Fibroblast of the aortic adventitia (primary cell): ENCODE measurements around the gene DUS2. TPM values are rescaled to one million over a fixed set of nuclear protein-coding genes. Genes with fewer than 3 reads are reported as not detected.

Experiments
- DNase-seq: peaks from one replicate; pipeline ENCODE4 v3.0.0-alpha.2; 2010; ENCODE audit warnings: low read depth
- H3K4me3 ChIP-seq: 2 replicates; pipeline ENCODE4 v1.5.1; 2011; ENCODE audit warnings: low read depth, mild to moderate bottlenecking, control low read depth, low read length, moderate library complexity
- CTCF ChIP-seq: IDR thresholded peaks from 2 replicates; pipeline ENCODE4 v1.5.1; 2011; ENCODE audit warnings: mild to moderate bottlenecking, low read length, control low read depth, inconsistent platforms; ENCODE audit not compliant: insufficient read depth
- total RNA-seq: library from RNA; depleted of rRNA; stranded (reverse); fragments of >200 nt; gene quantifications from 2 replicates; pipeline ENCODE4 v1.2.3, GENCODE V29; 2012; ENCODE audit warnings: low replicate concordance

DUS2 gene
- total RNA-seq, 1 donor, result 14.6 TPM

DNA sequence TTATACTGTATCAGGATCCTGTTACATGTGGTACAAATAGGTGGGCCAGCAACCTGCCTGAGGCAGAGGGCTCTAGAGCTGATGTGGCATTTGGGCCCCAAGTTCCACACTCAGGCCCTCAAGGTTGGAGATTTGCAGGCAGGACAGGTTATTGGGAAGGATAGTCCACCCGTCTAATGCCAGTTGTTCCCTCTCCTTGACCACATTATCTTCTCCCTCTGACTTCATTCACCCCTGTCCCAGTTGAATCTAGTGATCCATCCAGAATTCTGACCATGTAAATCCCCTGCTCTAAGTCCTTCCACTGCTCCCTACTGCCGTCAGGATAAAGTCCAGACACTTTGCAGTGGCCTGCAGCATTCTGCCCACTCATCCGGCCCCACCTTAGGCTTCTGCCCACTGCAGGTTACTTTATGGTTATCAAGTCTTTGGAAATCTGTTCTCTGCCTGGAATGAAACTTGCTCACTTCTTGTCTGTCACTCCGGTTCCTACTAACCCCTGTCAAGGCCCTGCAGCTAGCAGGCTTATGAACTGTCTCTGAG is 60.2 kb downstream of the DUS2 start:
- no peak overlapping the region for H3K4me3 ChIP-seq
- TF ChIP-seq CTCF, result no peak
- no peak for DNase-seq

DNA sequence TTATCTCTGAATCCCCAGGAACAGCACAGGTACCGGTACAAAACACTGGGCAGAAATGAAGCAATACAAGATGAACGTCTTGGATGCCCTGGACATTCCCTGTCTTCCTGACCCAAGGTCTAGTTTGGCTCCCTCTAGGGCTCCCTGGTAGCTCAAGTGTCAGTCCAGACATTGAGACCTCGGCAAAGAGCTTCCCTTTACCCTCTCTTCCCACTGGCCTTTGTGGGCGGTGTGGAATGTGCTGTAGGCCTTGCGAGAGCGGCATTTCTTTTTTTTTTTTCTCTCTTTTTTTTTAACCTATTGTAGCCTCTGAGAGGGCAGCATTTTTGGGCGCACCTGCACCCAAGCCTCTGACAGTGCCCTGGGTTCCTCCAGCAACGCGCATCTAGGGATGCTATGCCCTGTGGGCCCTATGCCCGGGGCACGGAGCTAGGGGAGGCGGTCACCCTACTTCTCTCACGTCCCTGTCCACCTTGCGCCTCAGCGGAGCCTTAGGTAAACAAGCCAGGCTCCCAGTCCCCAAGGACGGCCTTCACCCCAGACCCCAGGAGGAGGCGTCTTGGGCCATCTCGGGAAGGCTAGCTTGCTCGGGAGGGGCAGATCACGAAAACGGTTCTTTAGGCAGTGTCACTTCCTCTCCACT is 60.9 kb downstream of the DUS2 start:
- DNase-seq, result no peak
- TF ChIP-seq CTCF, result no peak
- H3K4me3 ChIP-seq, result no peak overlapping the region

DNA sequence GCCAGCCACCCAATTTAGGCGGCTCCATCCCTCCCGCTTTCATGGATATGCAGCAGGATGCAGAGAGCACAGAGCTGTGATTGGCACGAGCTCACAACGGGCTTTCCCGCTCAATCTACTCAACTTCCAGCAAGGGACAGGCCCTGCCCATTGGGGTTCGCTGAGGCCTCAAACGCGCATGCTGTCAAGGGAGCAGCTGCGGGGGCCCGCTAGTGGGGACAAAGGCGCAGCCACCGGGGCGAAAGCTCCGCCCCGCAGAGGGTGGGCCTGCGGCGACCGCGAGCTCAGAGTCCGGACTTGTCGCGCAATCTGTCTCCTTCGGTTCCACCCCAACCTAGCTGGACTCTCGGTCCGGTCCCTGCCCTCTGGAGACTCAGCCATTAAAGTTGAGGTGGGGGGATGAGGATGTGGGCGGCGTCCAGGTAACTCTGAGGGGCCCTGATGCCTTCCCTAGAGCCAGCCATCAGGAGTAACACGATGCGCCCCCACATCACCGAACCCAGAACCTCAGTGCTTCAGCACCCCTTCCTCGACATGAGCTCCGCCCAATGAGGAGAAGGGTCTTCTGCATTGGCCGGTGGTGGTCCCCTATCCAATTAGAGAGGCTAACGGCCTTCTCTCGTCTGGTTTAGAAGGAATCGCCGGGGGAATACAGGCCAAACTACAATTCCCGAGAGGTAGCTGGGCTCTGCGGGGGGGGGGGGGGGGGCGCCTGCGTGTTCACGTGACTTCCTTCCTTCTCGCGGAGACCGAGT is 61.6 kb downstream of the DUS2 start:
- no peak for TF ChIP-seq CTCF
- DNase-seq, result peak; percentile 40
- H3K4me3 ChIP-seq, result peak overlapping the region; percentile 64

DNA sequence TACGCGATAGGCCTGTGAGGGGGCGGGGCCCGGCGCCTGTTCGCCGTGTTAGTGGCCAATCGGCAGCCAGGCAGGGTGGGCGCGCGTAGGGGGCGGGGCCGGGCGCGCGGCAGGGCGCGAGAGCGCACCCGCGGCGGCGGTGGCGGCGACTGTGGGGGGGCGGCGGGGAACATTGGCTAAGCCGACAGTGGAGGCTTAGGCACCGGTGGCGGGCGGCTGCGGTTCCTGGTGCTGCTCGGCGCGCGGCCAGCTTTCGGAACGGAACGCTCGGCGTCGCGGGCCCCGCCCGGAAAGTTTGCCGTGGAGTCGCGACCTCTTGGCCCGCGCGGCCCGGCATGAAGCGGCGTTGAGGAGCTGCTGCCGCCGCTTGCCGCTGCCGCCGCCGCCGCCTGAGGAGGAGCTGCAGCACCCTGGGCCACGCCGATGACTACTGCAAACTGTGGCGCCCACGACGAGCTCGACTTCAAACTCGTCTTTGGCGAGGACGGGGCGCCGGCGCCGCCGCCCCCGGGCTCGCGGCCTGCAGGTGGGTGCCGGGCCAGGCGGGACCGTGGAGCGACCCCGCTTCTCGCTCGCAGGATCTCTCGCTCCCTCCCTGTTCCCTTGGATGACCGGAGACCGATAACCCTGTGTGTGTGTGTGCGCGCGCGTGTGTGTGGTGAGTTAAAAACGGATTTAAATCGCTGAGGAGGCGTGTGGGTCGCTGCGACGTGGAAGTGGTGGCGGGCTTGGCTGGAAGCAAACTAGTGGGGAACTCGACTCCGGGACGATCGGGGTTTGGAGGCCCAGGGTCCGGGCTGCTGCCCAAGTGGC is 62.4 kb downstream of the DUS2 start, which contains the start of gene NFATC3:
Gene NFATC3 (plus strand): TSS at position 112 of the 813 bp plus-strand sequence. CDS start 312 bp downstream, at position 424.
- DNase-seq, result peak; percentile 94
- TF ChIP-seq CTCF, result no peak
- peak within 1 kb of the TSS; percentile 88 for H3K4me3 ChIP-seq

GRCh38 chr16:68086336-68086841 is 63.3 kb downstream of the DUS2 start:
- no peak for TF ChIP-seq CTCF
- H3K4me3 ChIP-seq, result peak overlapping the region; percentile 88
- peak; percentile 48 for DNase-seq

- DNase-seq, result peak; percentile 34
- no peak for TF ChIP-seq CTCF
- H3K4me3 ChIP-seq, result peak overlapping the region; percentile 88
Measured at GRCh38 chr16:68086860-68087268, 63.8 kb downstream of the DUS2 start.
